ENCODE results near the gene PWWP2B.

PWWP2B gene

DNA sequence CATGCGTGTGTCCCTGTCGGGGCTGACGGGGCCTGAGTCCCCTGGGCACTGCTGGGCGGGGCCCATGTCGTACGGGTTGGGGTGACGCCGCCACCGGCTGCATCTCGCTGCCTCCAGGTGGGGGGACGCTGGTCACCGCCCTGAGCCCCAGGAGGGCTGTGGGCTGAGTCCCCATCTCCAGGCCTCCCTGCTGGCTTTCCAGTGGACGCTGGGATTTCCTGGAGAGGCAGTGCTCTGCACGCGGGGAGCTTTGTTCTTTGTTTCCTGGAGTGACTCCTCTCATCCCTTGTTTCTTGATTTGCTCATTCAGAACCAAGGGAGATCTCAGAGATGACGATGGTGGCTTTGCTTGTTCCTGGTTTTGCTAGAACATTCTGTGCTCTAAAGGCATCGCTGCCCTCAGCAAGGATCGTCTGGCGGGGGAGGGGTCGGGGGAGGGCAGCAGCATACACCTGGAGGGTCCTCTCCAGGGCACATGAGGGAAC lies 21.0 kb downstream of the PWWP2B start:
- no peak overlapping the region for H3K9ac ChIP-seq (ENCODE audit: low read length)
- H4K20me1 ChIP-seq (ENCODE audit: insufficient read depth, low read length): no peaks in the 10 kb centered on the region
- no peak overlapping the region for H3K4me3 ChIP-seq (ENCODE audit: low read length)
- no peak overlapping the region for H3K4me2 ChIP-seq (ENCODE audit: low read length)
- TF ChIP-seq, protein P1, sequence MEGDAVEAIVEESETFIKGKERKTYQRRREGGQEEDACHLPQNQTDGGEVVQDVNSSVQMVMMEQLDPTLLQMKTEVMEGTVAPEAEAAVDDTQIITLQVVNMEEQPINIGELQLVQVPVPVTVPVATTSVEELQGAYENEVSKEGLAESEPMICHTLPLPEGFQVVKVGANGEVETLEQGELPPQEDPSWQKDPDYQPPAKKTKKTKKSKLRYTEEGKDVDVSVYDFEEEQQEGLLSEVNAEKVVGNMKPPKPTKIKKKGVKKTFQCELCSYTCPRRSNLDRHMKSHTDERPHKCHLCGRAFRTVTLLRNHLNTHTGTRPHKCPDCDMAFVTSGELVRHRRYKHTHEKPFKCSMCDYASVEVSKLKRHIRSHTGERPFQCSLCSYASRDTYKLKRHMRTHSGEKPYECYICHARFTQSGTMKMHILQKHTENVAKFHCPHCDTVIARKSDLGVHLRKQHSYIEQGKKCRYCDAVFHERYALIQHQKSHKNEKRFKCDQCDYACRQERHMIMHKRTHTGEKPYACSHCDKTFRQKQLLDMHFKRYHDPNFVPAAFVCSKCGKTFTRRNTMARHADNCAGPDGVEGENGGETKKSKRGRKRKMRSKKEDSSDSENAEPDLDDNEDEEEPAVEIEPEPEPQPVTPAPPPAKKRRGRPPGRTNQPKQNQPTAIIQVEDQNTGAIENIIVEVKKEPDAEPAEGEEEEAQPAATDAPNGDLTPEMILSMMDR (IDR thresholded peaks at IDR 0.05; ENCODE audit: low read depth, low read length): no peak
- TF ChIP-seq EZH2phosphoT487 (IDR thresholded peaks at IDR 0.05; ENCODE audit: low read depth): no peak
- peaks cover 3% of the 10 kb centered on the region for H3K36me3 ChIP-seq (replicated peaks; ENCODE audit: low read depth, low read length)
- H3K9me3 ChIP-seq (ENCODE audit: insufficient read depth, low read length): no peaks in the 10 kb centered on the region
- peaks cover 25% of the 10 kb centered on the region for H3K4me1 ChIP-seq (ENCODE audit: low read length)
- no peak overlapping the region for H3K27ac ChIP-seq (ENCODE audit: low read length)
- H3K27me3 ChIP-seq (ENCODE audit: low read depth, low read length): no peaks in the 10 kb centered on the region
- H2AFZ ChIP-seq (ENCODE audit: low read depth, low read length): no peak overlapping the region
- no peaks in the 10 kb centered on the region for H3K79me2 ChIP-seq (ENCODE audit: low read length)

DNA sequence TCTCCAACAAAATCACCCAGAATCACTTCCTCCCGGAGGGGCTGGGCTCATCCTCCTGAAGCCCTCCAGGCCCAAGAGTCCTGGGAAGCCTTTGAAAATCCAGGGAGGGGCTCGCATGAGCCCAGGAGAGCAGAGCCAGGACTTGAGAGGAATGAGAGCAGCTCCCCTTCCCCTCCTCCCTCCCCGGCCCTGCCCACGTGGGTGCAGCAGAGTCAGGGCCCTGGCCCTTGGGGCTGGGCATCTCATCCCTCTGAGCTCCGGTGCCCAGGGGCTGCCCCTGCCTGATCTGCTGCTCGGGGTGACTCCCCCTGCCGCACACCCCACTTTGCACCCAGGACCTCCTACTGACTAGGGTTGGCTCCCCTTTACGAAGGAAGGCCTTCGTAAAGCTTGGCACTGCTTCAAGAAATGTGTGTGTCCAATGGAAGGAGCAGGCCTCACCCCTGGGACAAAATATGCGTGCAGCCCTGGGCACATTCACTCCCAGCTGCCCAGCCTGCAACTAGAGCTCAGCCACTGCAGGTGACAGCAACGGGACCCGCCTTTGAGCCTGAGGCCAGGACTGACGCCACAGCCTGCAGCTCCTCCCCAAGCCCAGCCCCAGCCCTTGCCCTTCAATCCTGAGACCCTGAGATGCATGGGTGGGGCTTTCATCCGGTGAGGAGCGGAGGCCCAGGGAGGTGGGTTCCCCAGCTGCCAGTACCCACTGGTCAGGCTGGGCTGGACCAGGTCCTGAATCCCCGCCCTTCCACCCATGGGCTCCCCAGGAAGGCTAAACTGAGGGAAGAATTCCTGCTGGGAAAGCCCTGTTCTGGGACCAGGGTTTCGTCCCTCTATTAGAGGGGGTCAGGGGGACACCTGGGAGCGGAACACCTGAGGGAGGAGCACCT lies 21.8 kb downstream of the PWWP2B start:
- no peak overlapping the region for H3K4me3 ChIP-seq (ENCODE audit: low read length)

DNA sequence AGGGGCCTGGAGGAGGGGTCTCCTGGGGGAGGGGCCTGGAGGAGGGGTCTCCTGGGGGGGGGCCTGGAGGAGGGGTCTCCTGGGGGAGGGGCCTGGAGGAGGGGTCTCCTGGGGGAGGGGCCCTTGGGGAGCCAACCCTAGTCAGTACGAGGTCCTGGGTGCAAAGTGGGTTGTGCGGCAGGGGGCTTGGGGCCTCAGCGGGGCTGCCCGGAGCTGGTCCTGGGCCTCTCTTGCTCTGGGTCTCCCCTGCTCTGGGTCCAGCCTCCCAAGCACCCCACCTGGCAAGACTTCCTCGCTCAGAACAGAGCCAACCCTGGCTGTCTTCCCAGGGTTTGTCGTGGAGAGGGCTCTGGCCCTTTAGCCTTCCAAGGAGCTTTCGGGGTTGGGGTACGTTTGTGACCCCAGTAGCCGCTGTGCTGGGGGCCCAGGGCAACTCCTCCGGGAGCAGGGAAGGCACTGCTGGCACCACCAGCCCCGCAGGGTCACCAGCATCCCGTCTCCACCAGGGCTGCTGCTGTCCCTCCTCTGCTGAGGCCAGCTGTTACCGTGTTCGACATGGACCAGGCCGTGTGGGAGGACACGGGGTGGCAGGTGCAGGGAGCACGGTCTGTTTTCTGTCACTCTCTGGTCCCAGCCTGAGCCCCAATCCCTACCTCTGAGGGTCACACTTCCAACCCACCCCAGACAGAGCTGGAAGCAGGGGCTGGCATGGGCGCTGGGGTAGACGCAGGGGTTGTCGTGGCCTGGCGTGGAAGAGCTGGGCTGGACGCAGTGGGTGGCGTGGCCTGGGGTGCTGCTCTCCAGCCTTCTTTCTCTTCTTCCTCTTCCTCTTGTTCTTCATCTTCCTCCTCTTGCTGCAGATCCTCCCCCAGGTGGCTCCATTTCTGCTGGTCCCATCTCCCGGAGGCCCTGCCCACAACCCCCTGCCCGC lies 22.8 kb downstream of the PWWP2B start:
- Histone ChIP-seq H4K20me1 (ENCODE audit: insufficient read depth, low read length) (no peaks in the 10 kb centered on the region), H3K27me3 (ENCODE audit: low read depth, low read length) (no peaks in the 10 kb centered on the region), H3K79me2 (ENCODE audit: low read length) (no peaks in the 10 kb centered on the region), H3K9me3 (ENCODE audit: insufficient read depth, low read length) (no peaks in the 10 kb centered on the region), H3K36me3 (replicated peaks; ENCODE audit: low read depth, low read length) (peaks cover 3% of the 10 kb centered on the region), H3K4me2 (ENCODE audit: low read length) (no peak overlapping the region), H2AFZ (ENCODE audit: low read depth, low read length) (no peak overlapping the region), H3K27ac (ENCODE audit: low read length) (no peak overlapping the region), H3K9ac (ENCODE audit: low read length) (no peak overlapping the region), H3K4me3 (ENCODE audit: low read length) (no peak overlapping the region), H3K4me1 (ENCODE audit: low read length) (peaks cover 30% of the 10 kb centered on the region)
- TF ChIP-seq EZH2phosphoT487 (IDR thresholded peaks at IDR 0.05; ENCODE audit: low read depth): no peak
- TF ChIP-seq, protein P1 (IDR thresholded peaks at IDR 0.05; ENCODE audit: low read depth, low read length): no peak

More for the DNA sequence above, 21.8 kb downstream of the PWWP2B start:
- no peak overlapping the region for H3K9ac ChIP-seq (ENCODE audit: low read length)
- H3K27me3 ChIP-seq (ENCODE audit: low read depth, low read length): no peaks in the 10 kb centered on the region
- TF ChIP-seq, protein P1 (IDR thresholded peaks at IDR 0.05; ENCODE audit: low read depth, low read length): no peak
- TF ChIP-seq EZH2phosphoT487 (IDR thresholded peaks at IDR 0.05; ENCODE audit: low read depth): no peak
- no peak overlapping the region for H2AFZ ChIP-seq (ENCODE audit: low read depth, low read length)
- H3K4me2 ChIP-seq (ENCODE audit: low read length): no peak overlapping the region
- H4K20me1 ChIP-seq (ENCODE audit: insufficient read depth, low read length): no peaks in the 10 kb centered on the region
- H3K9me3 ChIP-seq (ENCODE audit: insufficient read depth, low read length): no peaks in the 10 kb centered on the region
- H3K4me1 ChIP-seq (ENCODE audit: low read length): peaks cover 30% of the 10 kb centered on the region
- no peak overlapping the region for H3K27ac ChIP-seq (ENCODE audit: low read length)
- no peaks in the 10 kb centered on the region for H3K79me2 ChIP-seq (ENCODE audit: low read length)
- H3K36me3 ChIP-seq (replicated peaks; ENCODE audit: low read depth, low read length): peaks cover 3% of the 10 kb centered on the region
